ENCODE data around the gene COL27A1.

GRCh38 chr9:114309096-114309495 is 153.8 kb downstream of the COL27A1 start:
- TF ChIP-seq CBX2 (IDR thresholded peaks at IDR 0.05; ENCODE audit: borderline replicate concordance, low read depth) (no peak), ELK1 (IDR thresholded peaks at IDR 0.05; ENCODE audit: low read depth, low read length) (no peak), MAFK (IDR thresholded peaks at IDR 0.05; ENCODE audit: partially characterized antibody) (no peak), CTCF (IDR thresholded peaks at IDR 0.05) (no peak), CHD4 (IDR thresholded peaks at IDR 0.05; ENCODE audit: borderline replicate concordance) (no peak), KDM5A (IDR thresholded peaks at IDR 0.05) (no peak)
- TF ChIP-seq, protein P1, sequence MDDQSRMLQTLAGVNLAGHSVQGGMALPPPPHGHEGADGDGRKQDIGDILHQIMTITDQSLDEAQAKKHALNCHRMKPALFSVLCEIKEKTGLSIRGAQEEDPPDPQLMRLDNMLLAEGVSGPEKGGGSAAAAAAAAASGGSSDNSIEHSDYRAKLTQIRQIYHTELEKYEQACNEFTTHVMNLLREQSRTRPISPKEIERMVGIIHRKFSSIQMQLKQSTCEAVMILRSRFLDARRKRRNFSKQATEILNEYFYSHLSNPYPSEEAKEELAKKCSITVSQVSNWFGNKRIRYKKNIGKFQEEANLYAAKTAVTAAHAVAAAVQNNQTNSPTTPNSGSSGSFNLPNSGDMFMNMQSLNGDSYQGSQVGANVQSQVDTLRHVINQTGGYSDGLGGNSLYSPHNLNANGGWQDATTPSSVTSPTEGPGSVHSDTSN (IDR thresholded peaks at IDR 0.05): no peak

Data from A549 (cell line).